GM19455 (cell line): ENCODE results near the gene FBXO39.
"Not testable (repeated sequence)": the region's sequence is repeated elsewhere in the genome, so short reads cannot be mapped to it uniquely, and the experiment has no call there.

ENCODE experiments used
- ATAC-seq: cut with Tn5 transposase; IDR thresholded peaks from one replicate; pipeline ENCODE4 v1.9.1; 2021; ENCODE audit not compliant: unreplicated experiment

The FBXO39 gene

GRCh38 chr17:6787081-6787693 lies 11.2 kb downstream of the FBXO39 start:
- ATAC-seq = no peak

- ATAC-seq = no peak
These were observed 13.1 kb downstream of the FBXO39 start for GRCh38 chr17:6789146-6789545.

GRCh38 chr17:6793748-6794493 lies 17.9 kb downstream of the FBXO39 start:
- no peak for ATAC-seq

GRCh38 chr17:6796017-6796886 lies 20.2 kb downstream of the FBXO39 start:
- no peak for ATAC-seq

- ATAC-seq = no peak
These were observed 21.0 kb downstream of the FBXO39 start for GRCh38 chr17:6796887-6797490.

GRCh38 chr17:6797718-6798351 lies 21.8 kb downstream of the FBXO39 start:
- no peak for ATAC-seq

GRCh38 chr17:6799738-6800137 lies 23.7 kb downstream of the FBXO39 start:
- no peak for ATAC-seq

GRCh38 chr17:6800422-6801027 lies 24.5 kb downstream of the FBXO39 start:
- no peak for ATAC-seq

GRCh38 chr17:6811510-6811909 lies 35.5 kb downstream of the FBXO39 start:
- no peak for ATAC-seq

- ATAC-seq = no peak
These were observed 36.3 kb downstream of the FBXO39 start for GRCh38 chr17:6812295-6812694.

GRCh38 chr17:6815775-6816174 lies 39.8 kb downstream of the FBXO39 start:
- no peak for ATAC-seq

- ATAC-seq = not testable (repeated sequence)
These were observed 40.4 kb downstream of the FBXO39 start for GRCh38 chr17:6816368-6816767.

GRCh38 chr17:6818938-6819337 lies 42.9 kb downstream of the FBXO39 start:
- no peak for ATAC-seq

- no peak for ATAC-seq
These were observed 47.0 kb downstream of the FBXO39 start for GRCh38 chr17:6823011-6823442.

- ATAC-seq = no peak
These were observed 54.5 kb downstream of the FBXO39 start for GRCh38 chr17:6830383-6830986.

- ATAC-seq = no peak
These were observed 55.7 kb downstream of the FBXO39 start, which contains the start of gene TEKT1 for GRCh38 chr17:6831661-6832263. TEKT1 (minus strand) TSS chr17:6831729; CDS start chr17:6830376, 1,353 bp downstream.
